HG03139 (cell line): ENCODE measurements around the gene DIP2C.
"Not testable (repeated sequence)": the region's sequence is repeated elsewhere in the genome, so short reads cannot be mapped to it uniquely, and the experiment has no call there.

Experiments
- ATAC-seq: cut with Tn5 transposase; IDR thresholded peaks from one replicate; pipeline ENCODE4 v1.9.1; 2021; ENCODE audit not compliant: unreplicated experiment

Gene DIP2C

DNA sequence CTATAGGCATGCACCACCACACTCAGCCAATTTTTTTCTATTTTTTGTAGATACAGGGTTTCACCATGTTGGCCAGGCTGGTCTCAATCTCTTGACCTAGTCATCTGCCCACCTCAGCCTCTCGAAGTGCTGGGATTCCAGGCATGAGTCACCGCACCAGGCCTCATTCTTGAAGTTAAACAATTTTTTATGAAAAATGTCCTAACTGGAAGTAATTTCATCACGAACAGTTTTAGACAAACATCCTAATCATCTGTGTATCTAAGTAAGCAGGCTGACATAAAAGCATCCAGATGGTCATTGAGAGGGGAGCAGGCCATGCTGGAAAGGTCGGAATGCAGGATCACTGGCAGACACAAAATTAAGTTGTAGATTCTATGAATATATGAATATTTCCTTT is 285.1 kb downstream of the DIP2C start:
- no peak for ATAC-seq

DNA sequence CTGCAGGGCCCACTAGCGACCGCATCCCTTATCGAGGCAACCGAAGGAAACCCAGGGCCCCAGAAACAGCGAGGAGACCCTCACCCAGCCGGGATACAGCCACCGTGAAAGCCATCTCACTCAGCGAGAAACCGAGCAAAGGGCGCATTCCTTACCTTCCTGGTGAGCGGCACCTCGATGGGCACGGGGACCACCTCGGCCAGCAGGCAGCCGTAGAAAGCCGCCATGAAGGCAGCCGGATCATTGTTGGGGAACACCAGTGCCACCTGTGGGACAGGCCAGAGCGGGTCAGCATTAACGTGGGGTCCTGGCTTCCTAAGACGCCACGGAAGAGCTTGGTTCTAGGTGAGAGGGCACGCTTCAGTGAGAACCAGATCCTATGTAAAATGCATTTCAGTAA is 290.5 kb downstream of the DIP2C start:
- no peak for ATAC-seq

DNA sequence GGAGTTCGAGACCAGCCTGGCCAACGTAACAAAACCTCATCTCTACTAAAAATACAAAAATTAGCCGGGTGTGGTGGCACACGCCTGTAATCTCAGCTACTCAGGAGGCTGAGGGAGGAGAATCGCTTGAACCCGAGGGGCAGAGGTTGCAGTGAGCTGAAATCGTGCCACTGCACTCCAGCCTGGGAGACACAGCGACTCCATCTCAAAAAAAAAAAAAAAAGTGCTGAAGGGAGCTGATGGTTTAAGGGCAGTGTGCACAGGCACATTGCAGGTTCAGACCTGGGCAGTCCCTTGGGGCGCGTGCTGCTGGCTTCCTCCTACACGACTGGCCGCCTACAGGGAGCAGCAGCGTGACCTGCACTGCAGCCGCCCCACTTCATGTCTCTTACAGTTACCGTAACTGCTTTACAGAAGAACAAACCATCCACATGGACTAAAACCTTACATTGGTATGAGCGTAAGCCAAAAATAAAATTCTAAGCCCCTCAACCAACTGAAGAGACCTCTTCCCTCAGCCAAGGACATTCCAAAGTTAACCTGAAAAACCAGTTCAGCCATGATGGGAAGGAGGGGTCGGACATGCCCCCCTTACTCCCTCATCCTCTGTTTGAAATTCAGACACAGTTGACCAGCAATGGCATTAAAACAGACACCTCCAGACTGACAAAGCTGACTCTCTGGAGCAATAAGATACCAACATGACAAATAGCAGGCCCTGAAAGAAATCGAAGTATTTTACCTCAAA is 292.0 kb downstream of the DIP2C start:
- ATAC-seq: no peak

DNA sequence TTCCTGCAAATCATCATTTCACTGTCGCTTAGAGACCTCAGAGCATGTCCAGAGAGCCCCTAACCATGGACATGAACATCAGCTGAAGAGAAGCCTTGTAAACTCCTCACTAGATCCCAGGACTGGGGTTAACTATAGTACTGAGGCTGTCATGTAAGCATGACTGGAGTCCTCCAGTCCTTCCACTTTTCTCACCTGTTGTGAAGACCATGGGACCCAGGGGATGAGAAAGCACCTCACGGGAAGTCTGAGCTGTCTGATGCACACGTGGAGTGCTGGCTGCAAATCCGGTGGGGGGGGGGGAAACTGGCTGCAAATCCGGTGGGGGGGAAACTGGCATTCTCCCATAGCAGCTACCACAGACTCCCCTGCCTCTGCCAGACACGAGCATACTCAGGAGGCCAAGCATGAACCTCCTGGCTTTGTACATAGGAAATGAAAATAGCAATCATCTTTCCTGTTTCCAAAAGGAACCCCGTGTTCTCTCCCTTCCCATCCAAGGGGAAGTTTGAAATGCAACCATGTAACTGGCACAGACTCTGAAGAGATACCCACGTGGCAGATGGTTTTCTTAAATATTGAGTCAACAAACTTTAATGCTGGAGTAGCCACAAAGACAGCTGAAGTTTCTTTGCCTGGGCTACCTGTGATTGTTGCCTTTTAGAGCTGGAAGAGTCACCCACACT is 292.8 kb downstream of the DIP2C start:
- ATAC-seq: no peak

DNA sequence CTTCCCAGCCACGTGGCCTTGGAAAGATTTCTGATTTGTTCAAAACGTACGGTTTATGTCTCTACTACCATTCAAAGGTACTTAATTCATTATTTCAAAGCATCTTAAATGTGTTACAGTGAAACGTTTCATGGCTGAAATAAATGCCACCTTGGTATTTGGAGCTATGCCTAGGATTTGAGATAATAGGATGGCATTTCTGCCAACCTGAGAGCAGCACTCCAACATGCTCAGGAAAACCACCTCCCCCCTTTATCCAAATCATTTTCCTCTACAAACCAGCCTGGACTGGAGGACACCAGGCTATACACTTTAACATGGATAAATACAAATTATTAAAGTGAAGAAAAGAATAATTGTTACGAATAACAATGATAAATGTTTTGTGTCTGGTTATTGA is 293.4 kb downstream of the DIP2C start:
- no peak for ATAC-seq

DNA sequence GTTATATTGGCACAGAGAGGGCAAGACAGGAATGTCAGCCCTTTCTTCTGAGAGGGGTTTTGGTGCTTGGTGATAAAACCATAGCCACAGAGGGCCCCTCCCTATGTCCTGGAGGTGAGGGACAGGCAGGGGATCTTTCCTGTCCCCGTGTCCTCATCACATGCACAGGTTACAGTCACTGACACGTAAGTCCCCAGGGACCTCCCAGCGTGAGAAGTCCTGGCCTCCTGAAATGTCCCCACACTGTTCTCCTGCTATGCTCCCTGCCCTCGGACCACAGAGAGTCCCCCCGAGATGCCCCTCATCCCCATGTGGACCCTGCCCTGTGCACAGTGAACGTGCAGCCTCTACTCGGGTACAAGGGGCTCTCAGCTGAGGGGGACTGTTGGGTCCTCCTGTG is 293.8 kb downstream of the DIP2C start:
- ATAC-seq: no peak

DNA sequence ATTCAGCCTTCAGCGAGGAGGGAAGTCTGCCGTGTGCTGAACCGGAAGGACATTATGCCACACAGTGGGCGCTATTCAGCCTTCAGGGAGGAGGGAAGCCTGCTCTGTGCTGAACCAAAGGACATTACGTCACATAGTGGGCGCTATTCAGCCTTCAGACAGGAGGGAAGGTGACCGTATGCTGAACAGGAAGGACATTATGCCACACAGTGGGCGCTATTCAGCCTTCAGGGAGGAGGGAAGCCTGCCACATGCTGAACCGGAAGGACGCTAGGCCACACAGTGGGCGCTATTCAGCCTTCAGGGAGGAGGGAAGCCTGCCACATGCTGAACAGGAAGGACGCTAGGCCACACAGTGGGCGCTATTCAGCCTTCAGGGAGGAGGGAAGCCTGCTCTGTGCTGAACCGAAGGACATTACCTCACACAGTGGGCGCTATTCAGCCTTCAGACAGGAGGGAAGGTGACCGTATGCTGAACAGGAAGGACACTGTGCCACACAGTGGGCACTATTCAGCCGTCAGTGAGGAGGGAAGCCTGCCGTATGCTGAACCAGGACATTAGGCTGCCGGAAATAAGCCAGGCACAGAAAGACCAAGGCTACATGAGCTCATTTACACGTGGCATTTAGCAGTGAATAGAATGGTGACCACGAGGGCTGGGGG is 294.9 kb downstream of the DIP2C start:
- ATAC-seq: not testable (repeated sequence)

DNA sequence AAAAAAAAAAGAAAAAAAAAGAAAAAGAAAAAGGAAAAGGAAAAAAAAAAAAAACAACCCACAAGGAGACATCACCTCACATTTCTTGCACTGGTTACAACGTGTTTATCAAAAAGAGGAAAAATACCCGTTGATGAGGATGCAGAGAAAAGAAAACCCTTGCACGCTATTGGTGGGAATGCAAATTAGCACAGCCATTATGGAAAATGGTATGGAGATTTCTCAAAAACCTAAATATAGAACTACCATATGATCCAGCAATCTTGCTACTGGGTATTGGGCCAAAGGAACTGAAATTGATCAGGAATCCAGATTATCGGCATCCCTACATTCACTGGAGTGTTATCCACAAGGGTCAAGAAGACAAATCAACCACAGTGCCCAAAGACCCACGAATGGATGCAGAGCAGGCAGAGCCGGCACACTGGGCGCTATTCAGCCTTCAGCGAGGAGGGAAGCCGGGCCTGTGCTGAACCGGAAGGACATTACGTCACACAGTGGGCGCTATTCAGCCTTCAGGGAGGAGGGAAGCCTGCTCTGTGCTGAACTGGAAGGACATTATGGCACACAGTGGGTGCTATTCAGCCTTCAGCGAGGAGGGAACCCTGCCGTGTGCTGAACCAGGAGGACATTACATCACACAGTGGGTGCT is 295.6 kb downstream of the DIP2C start:
- ATAC-seq: no peak

DNA sequence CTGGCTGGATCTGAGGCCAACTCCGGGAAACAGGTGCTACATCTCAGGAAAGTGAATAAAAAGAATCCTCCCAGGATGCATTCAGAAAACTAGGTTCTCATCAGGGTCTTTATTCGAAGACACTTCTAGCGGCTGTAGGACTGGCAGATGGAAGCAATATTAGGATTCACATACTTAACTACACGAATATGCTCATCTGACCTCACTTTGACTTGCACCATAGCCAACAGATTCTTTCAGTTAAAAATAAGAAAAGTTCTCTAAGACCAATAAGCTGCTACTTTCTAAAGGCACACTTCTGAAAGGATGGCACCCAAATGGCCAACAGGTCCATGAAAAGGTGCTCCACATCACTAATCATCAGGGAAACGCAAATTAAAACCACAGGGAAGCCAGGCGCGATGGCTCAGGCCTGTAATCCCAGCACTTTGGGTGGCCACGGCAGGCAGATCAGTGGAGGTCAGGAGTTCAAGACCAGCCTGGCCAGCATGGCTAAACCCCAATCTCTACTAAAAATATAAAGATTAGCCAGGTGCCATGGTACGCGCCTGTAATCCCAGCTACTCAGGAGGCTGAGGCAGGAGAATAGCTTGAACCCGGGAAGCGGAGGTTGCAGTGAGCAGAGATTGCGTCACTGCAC is 296.2 kb downstream of the DIP2C start:
- ATAC-seq: no peak

DNA sequence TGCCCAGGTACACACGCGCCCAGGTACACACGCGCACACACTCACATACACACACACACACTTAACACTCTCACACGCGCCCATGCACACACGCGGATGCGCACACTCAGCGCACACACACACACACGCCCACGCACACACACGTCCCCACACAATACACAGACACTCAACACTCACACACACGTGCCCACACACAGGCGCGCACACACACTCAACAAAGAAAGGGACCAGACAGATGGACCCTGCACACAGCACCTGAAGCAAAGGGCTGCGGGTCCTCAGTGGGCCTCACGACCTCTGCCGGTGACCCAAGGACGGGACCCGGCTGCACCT is 296.8 kb downstream of the DIP2C start:
- no peak for ATAC-seq

DNA sequence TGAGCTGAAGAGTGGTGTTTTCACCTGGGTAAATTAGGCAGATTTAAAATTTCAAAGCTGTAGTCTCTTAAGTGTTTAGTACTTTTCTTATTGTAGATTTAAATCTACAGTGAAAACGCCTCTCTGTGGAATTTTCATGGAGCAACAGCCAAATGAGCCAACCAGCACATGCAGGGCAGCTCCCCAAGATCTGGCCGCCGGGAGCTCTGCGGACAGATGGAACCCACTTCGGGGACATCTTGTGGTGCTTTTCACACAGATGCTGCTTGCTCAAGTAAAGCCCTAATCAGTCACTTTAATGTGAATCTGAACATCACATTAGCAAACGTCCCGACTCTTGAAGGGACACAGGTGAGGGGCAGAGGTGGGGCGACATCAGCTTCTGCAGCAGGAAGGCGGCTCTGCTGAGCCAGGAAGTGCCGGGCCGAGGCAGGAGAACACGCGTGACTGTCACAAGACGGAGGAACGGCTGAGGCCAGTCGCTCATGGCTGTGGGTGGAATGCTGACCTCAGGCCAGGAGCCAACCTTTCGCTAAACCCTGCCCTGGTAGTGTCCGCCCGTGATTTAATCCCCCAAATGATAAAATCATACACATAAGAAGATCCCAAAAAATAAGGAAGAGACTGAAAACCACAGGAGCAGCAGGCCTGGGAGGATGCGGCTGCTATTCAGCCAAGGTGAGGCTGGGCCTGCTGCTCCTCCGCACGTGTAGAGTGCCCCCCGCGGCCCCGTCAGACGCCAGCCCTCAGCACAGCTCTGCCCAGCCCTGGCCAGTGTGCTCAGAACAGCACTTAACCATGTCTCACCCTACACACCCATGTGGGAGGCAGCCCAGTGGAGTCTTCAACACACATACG is 297.4 kb downstream of the DIP2C start:
- ATAC-seq: no peak

DNA sequence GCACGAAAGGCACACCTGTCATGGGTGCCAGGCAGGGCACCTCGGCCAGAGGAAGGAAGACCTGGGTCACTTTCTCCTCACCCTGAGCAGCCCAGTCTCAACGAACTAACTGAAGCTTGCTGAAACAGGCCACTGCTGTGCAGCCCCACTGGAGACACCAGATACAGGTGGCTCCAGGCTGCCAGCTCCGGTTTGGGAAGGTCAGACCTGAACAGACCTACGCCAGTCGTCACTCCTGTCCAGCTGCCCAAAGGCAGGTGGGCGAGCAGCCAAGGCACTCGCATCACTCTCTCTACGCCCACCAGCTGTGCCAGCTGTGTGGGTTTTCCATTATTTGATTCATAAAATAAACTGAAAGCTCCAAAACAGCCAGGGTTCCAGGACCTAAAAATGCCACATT is 298.2 kb downstream of the DIP2C start:
- ATAC-seq: no peak

DNA sequence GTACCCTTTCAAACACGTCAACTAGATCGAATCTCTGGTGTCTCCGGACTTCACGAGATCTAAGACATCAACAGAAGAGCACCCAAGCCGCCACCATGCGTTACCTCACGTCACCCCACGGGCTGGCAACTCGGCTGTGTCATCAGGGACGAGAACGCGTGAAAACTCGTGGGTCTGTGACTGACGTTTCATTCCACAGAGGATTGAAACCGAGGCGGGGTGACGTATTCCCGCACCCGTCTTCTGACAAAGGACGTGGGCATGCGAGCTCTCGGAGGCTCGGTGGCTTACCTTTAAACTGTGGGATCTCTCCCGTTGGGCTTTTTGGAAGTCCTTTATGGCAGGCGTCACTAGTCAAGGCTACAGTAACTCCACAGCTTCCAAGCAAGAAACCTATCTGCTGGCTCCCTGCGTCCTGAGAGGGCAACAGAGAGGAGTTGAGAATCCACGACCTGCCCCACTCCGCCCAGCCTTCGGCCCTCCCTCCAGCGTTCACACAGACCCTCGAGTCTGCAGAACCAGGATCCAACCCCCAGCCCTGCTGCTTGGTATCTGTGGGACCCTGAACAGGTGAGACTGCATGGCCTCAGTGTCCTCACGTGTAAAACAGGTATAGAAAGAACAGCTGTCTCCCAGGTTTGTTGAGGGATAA is 298.9 kb downstream of the DIP2C start:
- ATAC-seq: no peak

DNA sequence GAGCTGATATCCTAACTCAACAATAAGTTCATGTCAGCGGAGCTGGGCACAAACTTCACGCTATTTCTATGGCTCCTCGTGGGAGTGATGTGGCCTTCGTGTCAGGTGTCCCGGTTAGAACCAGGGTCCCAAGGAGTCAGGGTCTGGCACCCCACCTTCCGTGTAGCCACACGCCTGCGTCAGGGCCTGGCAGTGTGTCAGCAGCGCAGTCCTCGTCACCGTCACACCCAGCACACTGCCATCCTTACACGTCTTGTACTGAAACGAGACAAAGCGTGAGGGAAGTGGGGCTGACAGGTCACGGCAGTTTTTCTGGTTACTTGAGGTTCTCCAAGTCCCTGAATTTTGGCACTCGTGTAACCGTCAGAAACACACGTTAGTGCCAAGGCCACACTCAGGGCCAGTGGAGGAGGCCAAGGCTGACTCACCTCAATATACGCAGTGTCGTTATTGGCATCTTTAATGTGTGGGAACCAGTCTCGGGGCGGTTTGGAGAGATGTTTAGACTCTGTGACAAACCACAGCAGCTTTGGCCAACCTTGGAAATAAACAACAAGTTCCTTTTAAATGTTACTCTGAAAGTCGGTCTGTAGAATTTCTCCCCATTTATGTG is 299.5 kb downstream of the DIP2C start:
- ATAC-seq: no peak

DNA sequence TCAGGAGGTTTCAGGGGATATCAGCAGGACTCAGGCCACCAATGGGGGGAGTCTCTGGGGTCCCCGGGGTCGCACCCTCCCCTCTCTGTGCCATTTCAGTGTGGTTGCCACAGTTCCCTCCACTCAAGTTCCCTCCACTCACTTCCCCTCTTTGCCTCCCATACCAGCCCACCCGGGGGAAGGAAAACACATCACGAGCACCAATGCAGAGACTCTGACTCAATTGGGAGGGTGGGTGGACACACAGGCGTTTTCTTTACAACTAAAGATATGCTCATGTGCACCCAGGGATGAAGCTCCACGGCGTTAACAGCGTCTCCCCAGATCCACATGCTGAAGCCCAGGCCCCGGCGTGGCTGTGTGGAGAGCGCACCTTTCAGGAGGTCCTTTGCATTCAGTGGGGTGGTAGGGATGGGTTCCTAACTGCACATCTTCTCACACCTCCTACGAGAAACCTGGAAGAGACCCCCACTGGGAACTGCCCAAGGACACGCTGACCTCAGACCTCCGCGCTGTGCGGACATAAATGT is 300.1 kb downstream of the DIP2C start:
- ATAC-seq: no peak

DNA sequence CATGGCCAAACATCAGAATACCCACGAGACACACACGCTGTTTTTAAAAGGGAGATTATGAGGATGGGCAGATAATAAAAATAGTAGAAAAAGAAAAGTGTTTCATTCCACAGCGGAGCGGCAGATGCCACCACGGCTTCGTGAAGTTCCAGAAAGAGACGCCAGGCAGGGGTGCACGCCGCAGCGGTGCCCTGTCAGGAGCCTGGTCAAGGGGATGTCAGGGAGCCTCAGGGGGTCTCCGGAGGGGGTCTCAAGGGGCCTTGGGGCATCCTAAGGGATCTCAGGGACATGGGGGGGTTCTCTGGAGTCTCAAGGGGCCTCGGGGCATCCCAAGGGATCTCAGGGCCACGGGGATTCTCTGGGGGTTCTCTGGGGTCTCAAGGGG is 300.8 kb downstream of the DIP2C start:
- ATAC-seq: no peak

DNA sequence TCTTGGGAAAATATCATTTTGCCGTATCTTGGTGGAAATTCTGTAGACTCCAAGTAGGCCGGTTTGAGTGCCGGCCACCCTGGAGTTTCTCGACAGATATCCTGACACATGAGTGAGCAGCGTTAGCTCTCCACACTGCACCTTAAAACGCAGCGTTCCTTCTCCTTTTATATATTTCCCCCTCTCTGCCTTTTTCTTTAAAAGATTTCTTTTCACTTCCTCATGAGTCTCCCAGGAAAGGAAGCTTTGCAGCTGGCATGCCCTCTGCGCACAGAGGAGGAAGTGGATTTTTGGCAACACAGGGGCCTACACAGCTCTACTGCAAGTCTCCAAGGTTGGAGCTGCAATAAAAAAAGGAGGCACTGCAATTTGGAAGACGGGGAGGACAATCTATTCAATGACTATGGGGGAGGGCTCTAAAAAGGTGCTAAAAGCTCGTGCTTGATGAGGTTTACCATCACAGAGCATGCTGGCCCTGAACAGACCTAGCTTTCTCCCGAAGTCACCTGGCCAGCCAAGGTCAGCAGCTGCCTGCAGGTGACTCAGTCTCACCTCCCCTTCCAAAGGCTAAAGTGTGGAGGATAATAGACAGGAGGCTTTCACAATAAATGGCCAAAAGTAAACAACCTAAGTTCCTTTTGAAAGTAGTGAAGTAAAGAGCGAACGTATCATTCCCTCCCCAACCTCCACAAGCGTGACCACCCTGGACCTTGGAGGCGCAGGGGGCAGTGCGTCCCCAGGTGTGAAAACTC is 301.4 kb downstream of the DIP2C start:
- ATAC-seq: no peak

DNA sequence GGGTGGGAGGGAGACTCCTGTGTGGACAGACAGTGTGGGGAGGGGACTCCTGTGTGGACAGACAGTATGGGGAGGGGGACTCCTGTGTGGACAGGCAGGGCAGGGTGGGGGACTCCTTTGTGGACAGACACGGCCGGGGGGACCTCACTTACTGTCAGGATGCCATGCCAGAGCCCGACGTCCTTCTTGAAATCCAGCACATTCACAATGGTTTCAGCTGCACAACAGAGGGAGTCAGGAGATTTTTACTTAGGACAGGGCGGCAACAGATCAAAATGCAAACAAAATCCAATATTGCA is 301.9 kb downstream of the DIP2C start:
- no peak for ATAC-seq
